Hepatocyte (in vitro differentiated cells): Measurements from ENCODE around the gene BACH1.

Experiments
- EZH2phosphoT487 ChIP-seq: fragments of 200-600 bp; sonication (generic); IDR thresholded peaks from one replicate; pipeline ENCODE4 v1.6.1; 2018; ENCODE audit warnings: antibody characterized with exemption, mild to moderate bottlenecking, low read depth, moderate library complexity; ENCODE audit not compliant: unreplicated experiment, severe bottlenecking
- TF ChIP-seq, protein P1 (sequence below): fragments of 200-600 bp; sonication (generic); IDR thresholded peaks from 2 replicates; pipeline ENCODE4 v1.5.1; 2016; ENCODE audit warnings: antibody characterized with exemption, mild to moderate bottlenecking; ENCODE audit not compliant: poor library complexity

DNA sequence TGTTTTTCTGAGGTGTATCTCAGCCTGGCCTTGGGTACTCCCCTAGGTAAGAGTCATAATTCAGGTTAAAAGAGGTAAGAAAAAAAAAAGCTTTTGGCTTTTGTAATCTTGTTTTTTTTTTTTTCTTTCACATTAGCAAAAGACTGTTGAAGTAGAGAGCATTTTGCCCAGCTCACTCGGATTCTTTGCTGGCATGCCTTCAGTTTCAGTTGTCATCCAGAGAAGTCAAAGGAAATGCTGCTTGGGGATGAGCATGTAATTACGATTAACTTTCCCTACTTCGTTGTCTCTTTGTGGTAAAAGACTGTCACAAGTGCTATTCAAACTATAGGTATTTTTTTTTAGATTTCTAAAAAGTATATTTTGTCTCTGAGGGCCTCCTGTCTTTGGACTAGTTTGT lies 6.3 kb downstream of the BACH1 start:
- TF ChIP-seq, protein P1, sequence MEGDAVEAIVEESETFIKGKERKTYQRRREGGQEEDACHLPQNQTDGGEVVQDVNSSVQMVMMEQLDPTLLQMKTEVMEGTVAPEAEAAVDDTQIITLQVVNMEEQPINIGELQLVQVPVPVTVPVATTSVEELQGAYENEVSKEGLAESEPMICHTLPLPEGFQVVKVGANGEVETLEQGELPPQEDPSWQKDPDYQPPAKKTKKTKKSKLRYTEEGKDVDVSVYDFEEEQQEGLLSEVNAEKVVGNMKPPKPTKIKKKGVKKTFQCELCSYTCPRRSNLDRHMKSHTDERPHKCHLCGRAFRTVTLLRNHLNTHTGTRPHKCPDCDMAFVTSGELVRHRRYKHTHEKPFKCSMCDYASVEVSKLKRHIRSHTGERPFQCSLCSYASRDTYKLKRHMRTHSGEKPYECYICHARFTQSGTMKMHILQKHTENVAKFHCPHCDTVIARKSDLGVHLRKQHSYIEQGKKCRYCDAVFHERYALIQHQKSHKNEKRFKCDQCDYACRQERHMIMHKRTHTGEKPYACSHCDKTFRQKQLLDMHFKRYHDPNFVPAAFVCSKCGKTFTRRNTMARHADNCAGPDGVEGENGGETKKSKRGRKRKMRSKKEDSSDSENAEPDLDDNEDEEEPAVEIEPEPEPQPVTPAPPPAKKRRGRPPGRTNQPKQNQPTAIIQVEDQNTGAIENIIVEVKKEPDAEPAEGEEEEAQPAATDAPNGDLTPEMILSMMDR, result no peak
- no peak for TF ChIP-seq EZH2phosphoT487
